ENCODE results near the gene RINL.

- peak in 1 of 3 donors; percentile 23 for TF ChIP-seq CTCF (IDR thresholded peaks at IDR 0.05)
- TF ChIP-seq POLR2A (IDR thresholded peaks at IDR 0.05), result no peak
- no peak for TF ChIP-seq EP300 (IDR thresholded peaks at IDR 0.05)
Observed at GRCh38 chr19:38850976-38851621, 27.0 kb downstream of the RINL start.

All from ovary (tissue), 3 donors.